Uterus (tissue), 4 donors: ENCODE results near the gene SUGP2. TPM values are rescaled to one million over a fixed set of nuclear protein-coding genes. Genes with fewer than 3 reads are reported as not detected.

Experiments
- DNase-seq, 2 donors: peaks; one replicate each; pipeline ENCODE4 v3.0.0-alpha.2; 2019 to 2020
- H3K27ac ChIP-seq, 2 donors: fragments of 200-600 bp; sonication (generic); 1 replicate in 1 of 2; 2 replicates in 1 of 2; pipeline ENCODE4 v1.5.1; 2016 to 2018
- H3K27me3 ChIP-seq, 2 donors: fragments of 200-600 bp; sonication (generic); one replicate each; pipeline ENCODE4 v1.5.1; 2018 to 2019; ENCODE audit warnings: control low read depth in 1 of 2
- H3K36me3 ChIP-seq, 2 donors: fragments of 200-600 bp; sonication (generic); one replicate each; pipeline ENCODE4 v1.5.1; 2019; ENCODE audit warnings: control low read depth in 1 of 2
- H3K4me1 ChIP-seq, 2 donors: fragments of 200-600 bp; sonication (generic); one replicate each; pipeline ENCODE4 v1.5.1; 2018 to 2019; ENCODE audit warnings: control low read depth in 1 of 2
- H3K4me3 ChIP-seq, 2 donors: fragments of 200-600 bp; sonication (generic); 1 replicate in 1 of 2; 2 replicates in 1 of 2; pipeline ENCODE4 v1.5.1; 2018 to 2019; ENCODE audit warnings: mild to moderate bottlenecking in 1 of 2
- H3K9me3 ChIP-seq, 2 donors: fragments of 200-600 bp; sonication (generic); one replicate each; pipeline ENCODE4 v1.5.1; 2019; ENCODE audit warnings: control low read depth in 1 of 2
- POLR2A ChIP-seq, 2 donors: fragments of 450-650 bp; IDR thresholded peaks; one replicate each; pipeline ENCODE4 v1.6.1; 2016; ENCODE audit warnings: antibody characterized with exemption in 2 of 2, mild to moderate bottlenecking in 1 of 2, moderate library complexity in 1 of 2
- intact Hi-C: fragments of 100-400 bp; cut with DNase I; formaldehyde crosslinking; loops from one replicate; pipeline ENCODE4 v1.15.1; 2023; ENCODE audit warnings: low total_unique reads
- total RNA-seq, 4 donors: library from RNA; depleted of rRNA in 3 of 4; stranded (reverse); fragments of >200 nt in 3 of 4; gene quantifications; one replicate each; pipeline versions ENCODE4 v1.1.0 to v1.2.4, GENCODE V29; 2014 to 2023
- TF ChIP-seq, protein P1 (sequence below), 4 experiments: fragments of 200-600 bp in 2 of 4; fragments of 450-650 bp in 2 of 4; sonication (generic) in 2 of 4; IDR thresholded peaks; one replicate each; pipeline ENCODE4 v1.5.1; 2016 to 2019; ENCODE audit warnings: antibody characterized with exemption in 4 of 4, mild to moderate bottlenecking in 2 of 4, moderate library complexity in 1 of 4
- donor health status: DM: yes; HTN: yes; CAD: no.

The SUGP2 gene
- total RNA-seq, 4 donors from 2014 or later, result 22.5 to 95.8 (median 53.7) TPM

DNA sequence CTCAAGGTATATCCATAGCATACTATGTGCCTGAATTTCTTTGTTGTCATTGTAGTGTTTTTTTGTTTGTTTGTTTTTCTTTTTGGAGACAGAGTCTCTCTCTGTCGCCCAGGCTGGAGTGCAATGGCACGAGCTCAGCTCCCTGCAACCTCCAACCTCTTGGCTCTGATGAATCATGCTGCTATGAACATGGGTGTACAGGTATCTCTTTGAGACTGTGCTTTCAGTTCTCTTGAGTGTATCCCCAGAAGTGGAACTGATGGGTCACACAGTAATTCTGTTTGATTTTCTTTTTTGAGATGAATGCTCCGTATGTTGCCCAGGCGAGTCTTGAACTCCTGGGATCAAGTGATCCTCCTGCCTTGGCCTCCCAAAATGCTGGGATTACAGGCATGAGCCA lies 16.8 kb upstream of the SUGP2 start:
- H3K4me3 ChIP-seq, result no peak overlapping the region
- H3K36me3 ChIP-seq, result no peaks in the 10 kb centered on the region
- no peaks in the 10 kb centered on the region for H3K27me3 ChIP-seq
- no peaks in the 10 kb centered on the region for H3K9me3 ChIP-seq
- H3K4me1 ChIP-seq, result no peaks in the 10 kb centered on the region
- no peak for TF ChIP-seq POLR2A (IDR thresholded peaks at IDR 0.05)
- TF ChIP-seq, protein P1, sequence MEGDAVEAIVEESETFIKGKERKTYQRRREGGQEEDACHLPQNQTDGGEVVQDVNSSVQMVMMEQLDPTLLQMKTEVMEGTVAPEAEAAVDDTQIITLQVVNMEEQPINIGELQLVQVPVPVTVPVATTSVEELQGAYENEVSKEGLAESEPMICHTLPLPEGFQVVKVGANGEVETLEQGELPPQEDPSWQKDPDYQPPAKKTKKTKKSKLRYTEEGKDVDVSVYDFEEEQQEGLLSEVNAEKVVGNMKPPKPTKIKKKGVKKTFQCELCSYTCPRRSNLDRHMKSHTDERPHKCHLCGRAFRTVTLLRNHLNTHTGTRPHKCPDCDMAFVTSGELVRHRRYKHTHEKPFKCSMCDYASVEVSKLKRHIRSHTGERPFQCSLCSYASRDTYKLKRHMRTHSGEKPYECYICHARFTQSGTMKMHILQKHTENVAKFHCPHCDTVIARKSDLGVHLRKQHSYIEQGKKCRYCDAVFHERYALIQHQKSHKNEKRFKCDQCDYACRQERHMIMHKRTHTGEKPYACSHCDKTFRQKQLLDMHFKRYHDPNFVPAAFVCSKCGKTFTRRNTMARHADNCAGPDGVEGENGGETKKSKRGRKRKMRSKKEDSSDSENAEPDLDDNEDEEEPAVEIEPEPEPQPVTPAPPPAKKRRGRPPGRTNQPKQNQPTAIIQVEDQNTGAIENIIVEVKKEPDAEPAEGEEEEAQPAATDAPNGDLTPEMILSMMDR (IDR thresholded peaks at IDR 0.05), result no peak
- no peak overlapping the region for H3K27ac ChIP-seq
- no peak for DNase-seq
- intact Hi-C loops, result no loop called here

DNA sequence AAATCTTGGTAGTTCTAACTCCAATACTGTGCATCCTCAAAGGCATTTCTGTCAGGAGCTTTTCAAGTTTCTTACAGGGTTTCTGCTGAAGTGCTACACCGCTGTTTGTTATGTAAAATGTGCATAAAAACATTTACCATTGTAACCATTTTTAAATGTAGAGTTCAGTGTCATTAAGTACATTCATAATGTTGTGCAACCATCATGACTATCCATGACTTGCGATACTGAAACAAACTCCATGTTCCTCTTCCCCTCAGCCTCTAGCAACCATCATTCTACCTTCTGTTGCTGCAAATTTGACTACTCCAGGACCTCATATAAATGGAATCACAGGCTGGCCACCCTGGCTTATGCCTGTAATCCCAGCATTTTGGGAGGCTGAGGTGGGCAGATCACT lies 16.1 kb upstream of the SUGP2 start:
- Histone ChIP-seq H3K4me1 (no peaks in the 10 kb centered on the region), H3K9me3 (no peaks in the 10 kb centered on the region), H3K4me3 (no peak overlapping the region), H3K27ac (no peak overlapping the region), H3K27me3 (no peaks in the 10 kb centered on the region), H3K36me3 (no peaks in the 10 kb centered on the region)
- intact Hi-C loops, result no loop called here
- DNase-seq, result no peak
- no peak for TF ChIP-seq POLR2A (IDR thresholded peaks at IDR 0.05)
- TF ChIP-seq, protein P1 (IDR thresholded peaks at IDR 0.05), result no peak

DNA sequence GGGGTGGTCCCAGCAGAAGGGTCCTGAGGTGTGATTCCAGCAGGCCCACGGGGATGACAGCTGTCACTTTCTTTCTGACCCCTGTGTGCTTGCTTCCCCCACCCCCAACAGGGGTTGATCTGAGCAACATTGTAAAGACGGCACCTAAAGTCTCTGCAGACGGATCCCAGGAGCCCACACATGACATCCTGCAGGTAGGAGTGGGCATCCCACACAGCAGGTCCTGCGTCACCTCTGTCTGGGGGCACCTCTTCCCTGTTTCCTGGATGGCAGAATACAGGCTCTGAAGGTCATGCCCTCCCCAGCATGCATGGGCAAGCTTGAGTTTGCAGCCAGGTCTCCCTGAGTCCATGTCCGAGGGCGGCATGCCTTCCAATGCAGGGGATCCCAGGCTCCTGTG lies 10.6 kb upstream of the SUGP2 start:
- TF ChIP-seq, protein P1 (IDR thresholded peaks at IDR 0.05), result no peak
- TF ChIP-seq POLR2A (IDR thresholded peaks at IDR 0.05), result no peak
- no peak for DNase-seq
- H3K9me3 ChIP-seq, result no peaks in the 10 kb centered on the region
- H3K4me3 ChIP-seq, result no peak overlapping the region
- no peaks in the 10 kb centered on the region for H3K27me3 ChIP-seq
- intact Hi-C loops, result no loop called here
- H3K36me3 ChIP-seq, result no peaks in the 10 kb centered on the region
- no peaks in the 10 kb centered on the region for H3K4me1 ChIP-seq
- H3K27ac ChIP-seq, result no peak overlapping the region

- intact Hi-C loops, result no loop called here
- Histone ChIP-seq H3K36me3 (no peaks in the 10 kb centered on the region), H3K9me3 (no peaks in the 10 kb centered on the region), H3K27ac (no peak overlapping the region), H3K4me3 (no peak overlapping the region), H3K4me1 (no peaks in the 10 kb centered on the region), H3K27me3 (no peaks in the 10 kb centered on the region)
- TF ChIP-seq, protein P1 (IDR thresholded peaks at IDR 0.05), result no peak
- no peak for TF ChIP-seq POLR2A (IDR thresholded peaks at IDR 0.05)
- no peak for DNase-seq
These were observed 10.2 kb upstream of the SUGP2 start for GRCh38 chr19:19043481-19043880.

DNA sequence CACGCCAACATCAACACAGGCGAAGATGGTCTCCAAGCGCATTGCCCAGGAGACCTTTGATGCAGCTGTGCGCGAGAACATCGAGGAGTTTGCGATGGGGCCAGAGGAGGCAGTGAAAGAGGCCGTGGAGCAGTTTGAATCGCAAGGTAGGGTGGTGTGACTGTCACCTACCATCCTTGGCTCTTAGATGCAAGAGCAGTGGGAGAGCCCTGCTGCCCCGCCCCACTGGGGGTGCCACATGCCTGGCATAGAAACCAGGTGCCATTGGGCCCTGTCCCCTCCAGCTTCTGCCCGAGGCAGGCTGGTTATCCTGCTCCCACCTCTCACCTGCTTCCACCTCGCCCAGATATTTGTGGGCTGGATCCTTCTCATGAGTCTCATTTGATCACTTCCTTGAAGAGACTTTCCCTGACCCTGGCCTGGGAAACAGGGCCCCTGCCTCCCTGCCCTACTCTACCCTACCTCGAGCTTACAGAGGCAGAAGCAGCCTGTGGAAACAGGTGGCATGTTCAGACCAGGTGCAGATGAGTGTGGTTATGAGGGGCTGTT lies 9.5 kb upstream of the SUGP2 start:
- Histone ChIP-seq H3K27ac (no peak overlapping the region), H3K36me3 (no peaks in the 10 kb centered on the region), H3K4me1 (no peaks in the 10 kb centered on the region), H3K9me3 (no peaks in the 10 kb centered on the region), H3K4me3 (no peak overlapping the region), H3K27me3 (no peaks in the 10 kb centered on the region)
- no peak for DNase-seq
- intact Hi-C loops, result no loop called here
- TF ChIP-seq, protein P1 (IDR thresholded peaks at IDR 0.05), result no peak
- TF ChIP-seq POLR2A (IDR thresholded peaks at IDR 0.05), result no peak
